ENCODE data around the gene JPH3.

Gene JPH3

GRCh38 chr16:87634411-87634810 lies 32.1 kb downstream of the JPH3 start:
- no peak for TF ChIP-seq CTCF (IDR thresholded peaks at IDR 0.05; ENCODE audit: low read length, missing control alignments)
- H3K4me3 ChIP-seq (replicated peaks; ENCODE audit: low read depth, low read length), result no peak overlapping the region
- DNase-seq (ENCODE audit: low read depth), result no peak

GRCh38 chr16:87635541-87636049 lies 33.3 kb downstream of the JPH3 start:
- TF ChIP-seq CTCF (IDR thresholded peaks at IDR 0.05; ENCODE audit: low read length, missing control alignments), result peak; percentile 47
- H3K4me3 ChIP-seq (replicated peaks; ENCODE audit: low read depth, low read length), result no peak overlapping the region
- peak; percentile 22 for DNase-seq (ENCODE audit: low read depth)

GRCh38 chr16:87636050-87636684 lies 33.9 kb downstream of the JPH3 start:
- DNase-seq (ENCODE audit: low read depth), result peak; percentile 83
- H3K4me3 ChIP-seq (replicated peaks; ENCODE audit: low read depth, low read length), result peak overlapping the region; percentile 10
- TF ChIP-seq CTCF (IDR thresholded peaks at IDR 0.05; ENCODE audit: low read length, missing control alignments), result peak; percentile 73

- no peak for DNase-seq (ENCODE audit: low read depth)
- TF ChIP-seq CTCF (IDR thresholded peaks at IDR 0.05; ENCODE audit: low read length, missing control alignments), result no peak
- H3K4me3 ChIP-seq (replicated peaks; ENCODE audit: low read depth, low read length), result no peak overlapping the region
These were observed 34.4 kb downstream of the JPH3 start for GRCh38 chr16:87636741-87637140.

GRCh38 chr16:87637357-87637756 lies 35.0 kb downstream of the JPH3 start:
- no peak for TF ChIP-seq CTCF (IDR thresholded peaks at IDR 0.05; ENCODE audit: low read length, missing control alignments)
- DNase-seq (ENCODE audit: low read depth), result no peak
- H3K4me3 ChIP-seq (replicated peaks; ENCODE audit: low read depth, low read length), result no peak overlapping the region

- TF ChIP-seq CTCF (IDR thresholded peaks at IDR 0.05; ENCODE audit: low read length, missing control alignments), result no peak
- no peak for DNase-seq (ENCODE audit: low read depth)
- no peak overlapping the region for H3K4me3 ChIP-seq (replicated peaks; ENCODE audit: low read depth, low read length)
These were observed 36.4 kb downstream of the JPH3 start for GRCh38 chr16:87638736-87639135.

GRCh38 chr16:87641721-87642120 lies 39.4 kb downstream of the JPH3 start:
- no peak overlapping the region for H3K4me3 ChIP-seq (replicated peaks; ENCODE audit: low read depth, low read length)
- TF ChIP-seq CTCF (IDR thresholded peaks at IDR 0.05; ENCODE audit: low read length, missing control alignments), result no peak
- DNase-seq (ENCODE audit: low read depth), result no peak

All from fibroblast of pulmonary artery (primary cell).